ENCODE measurements around the gene FNDC8. TPM values are rescaled to one million over a fixed set of nuclear protein-coding genes. Genes with fewer than 3 reads are reported as not detected.
"Not testable (repeated sequence)": the region's sequence is repeated elsewhere in the genome, so short reads cannot be mapped to it uniquely, and the experiment has no call there.

The FNDC8 gene
- total RNA-seq, 1 donor from 2014 or later: not detected

- Mint-ChIP-seq H3K4me3 (peak overlapping the region; percentile 91), H3K27me3 (no peaks in the 10 kb centered on the region), H3K9me3 (no peaks in the 10 kb centered on the region), H3K36me3 (ENCODE audit: low read depth) (peaks cover 6% of the 10 kb centered on the region), H3K4me1 (peaks cover 33% of the 10 kb centered on the region), H3K27ac (peak overlapping the region; percentile 92)
- ChIA-PET CTCF (interaction anchor here (1.5 to 1.9 kb wide), 2 partner anchors 11 to 124 kb away, joined by 3 to 4 read pairs; no protein-coding TSS in a partner anchor), POLR2A (interaction anchor here (0.6 to 3.2 kb wide), 7 partner anchors 19 to 127 kb away, joined by 3 to 22 read pairs (median 5); partner anchors contain the start of genes CCT6B, LIG3, RAD51D and RFFL)
- intact Hi-C loops (cut with micrococcal nuclease): no loop called here
- DNase-seq: no peak
- ATAC-seq (ENCODE audit: low read depth): no peak
- no peak for TF ChIP-seq CTCF (IDR thresholded peaks at IDR 0.05)
Measured at GRCh38 chr17:35088356-35088880, 33.0 kb upstream of the FNDC8 start.

GRCh38 chr17:35088881-35089585 lies 32.4 kb upstream of the FNDC8 start:
- H3K4me3 Mint-ChIP-seq: peak overlapping the region; percentile 91
- peaks cover 33% of the 10 kb centered on the region for H3K4me1 Mint-ChIP-seq

GRCh38 chr17:35089586-35090296 lies 31.7 kb upstream of the FNDC8 start:
- Mint-ChIP-seq H3K36me3 (ENCODE audit: low read depth) (peaks cover 6% of the 10 kb centered on the region), H3K27ac (peak overlapping the region; percentile 91), H3K27me3 (no peaks in the 10 kb centered on the region), H3K4me3 (peak overlapping the region; percentile 89), H3K9me3 (no peaks in the 10 kb centered on the region), H3K4me1 (peaks cover 33% of the 10 kb centered on the region)
- intact Hi-C loops (cut with micrococcal nuclease): loop anchor here (1.0 kb wide), 10 partner anchors 26 to 153 kb away; partner anchors contain the start of genes CCT6B, NLE1, RAD51D and RFFL
- POLR2A ChIA-PET: interaction anchor here (0.5 to 3.2 kb wide), 12 partner anchors 9 to 489 kb away, joined by 3 to 22 read pairs (median 6); partner anchors contain the start of genes CCT6B, LIG3, RAD51D and RFFL
- CTCF ChIA-PET: interaction anchor here (0.7 to 2.3 kb wide), 19 partner anchors 12 to 728 kb away, joined by 3 to 25 read pairs (median 4); partner anchors contain the start of genes LIG3, RAD51D and RFFL
- ATAC-seq (ENCODE audit: low read depth) (peak; percentile 23), DNase-seq (no peak)
- no peak for TF ChIP-seq CTCF (IDR thresholded peaks at IDR 0.05)

More at GRCh38 chr17:35088881-35089585, 32.4 kb upstream of the FNDC8 start:
- DNase-seq (peak; percentile 92), ATAC-seq (ENCODE audit: low read depth) (peak; percentile 81)
- peak; percentile 40 for TF ChIP-seq CTCF (IDR thresholded peaks at IDR 0.05)
- Mint-ChIP-seq H3K36me3 (ENCODE audit: low read depth) (peaks cover 6% of the 10 kb centered on the region), H3K27ac (peak overlapping the region; percentile 92), H3K9me3 (no peaks in the 10 kb centered on the region), H3K27me3 (no peaks in the 10 kb centered on the region)
- CTCF ChIA-PET: interaction anchor here (0.7 to 2.3 kb wide), 18 partner anchors 11 to 728 kb away, joined by 3 to 25 read pairs (median 4); partner anchors contain the start of genes LIG3, RAD51D and RFFL
- POLR2A ChIA-PET: interaction anchor here (0.9 to 3.2 kb wide), 14 partner anchors 19 to 490 kb away, joined by 3 to 22 read pairs (median 6); partner anchors contain the start of genes CCT6B, LIG3, RAD51D and RFFL
- intact Hi-C loops (cut with micrococcal nuclease): loop anchor here (1.0 kb wide), 10 partner anchors 26 to 153 kb away; partner anchors contain the start of genes CCT6B, NLE1, RAD51D and RFFL

- POLR2A ChIA-PET: interaction anchor here (1.9 kb wide), 1 partner anchor 27 kb away, joined by 16 read pairs; the partner anchor contains the start of gene RFFL
- H3K9me3 Mint-ChIP-seq; H3K36me3 Mint-ChIP-seq (ENCODE audit: low read depth); intact Hi-C loops (cut with micrococcal nuclease); H3K27ac Mint-ChIP-seq; DNase-seq; ATAC-seq (ENCODE audit: low read depth); H3K4me3 Mint-ChIP-seq; H3K27me3 Mint-ChIP-seq: not testable (repeated sequence)
- CTCF ChIA-PET: interaction anchor here (1.0 to 2.3 kb wide), 9 partner anchors 26 to 729 kb away, joined by 3 to 25 read pairs (median 6); partner anchors contain the start of genes RAD51D and RFFL
- H3K4me1 Mint-ChIP-seq: peaks cover 33% of the 10 kb centered on the region
Measured at GRCh38 chr17:35090707-35091106, 30.7 kb upstream of the FNDC8 start.

- ChIA-PET POLR2A (no interaction called here), CTCF (no interaction called here)
- no peak for TF ChIP-seq CTCF (IDR thresholded peaks at IDR 0.05)
- H3K4me3 Mint-ChIP-seq: no peak overlapping the region
- intact Hi-C loops (cut with micrococcal nuclease): no loop called here
- peaks cover 15% of the 10 kb centered on the region for H3K36me3 Mint-ChIP-seq (ENCODE audit: low read depth)
- no peaks in the 10 kb centered on the region for H3K27me3 Mint-ChIP-seq
- DNase-seq: no peak
- ATAC-seq (ENCODE audit: low read depth): no peak
- H3K4me1 Mint-ChIP-seq: peaks cover 5% of the 10 kb centered on the region
- H3K9me3 Mint-ChIP-seq: no peaks in the 10 kb centered on the region
- H3K27ac Mint-ChIP-seq: no peak overlapping the region
Measured at GRCh38 chr17:35094902-35095301, 26.5 kb upstream of the FNDC8 start.

Measured in activated B cell treated with CpG ODN at 0.5 μM for 24 hours (primary cell).